GM23338 (cell line): ENCODE measurements around the gene UNC45B. TPM values are rescaled to one million over a fixed set of nuclear protein-coding genes. Genes with fewer than 3 reads are reported as not detected.

Experiments
- ETS1 ChIP-seq: IDR thresholded peaks from 2 replicates; pipeline ENCODE4 v1.6.1; 2016; ENCODE audit warnings: antibody characterized with exemption
- EZH2phosphoT487 ChIP-seq: fragments of 200-600 bp; sonication (generic); IDR thresholded peaks from one replicate; pipeline ENCODE4 v1.8.1; 2018; ENCODE audit warnings: antibody characterized with exemption; ENCODE audit not compliant: unreplicated experiment
- JUNB ChIP-seq: IDR thresholded peaks from one replicate; pipeline ENCODE4 v1.6.1; 2016; ENCODE audit warnings: antibody characterized with exemption; ENCODE audit not compliant: unreplicated experiment
- POLR2AphosphoS5 ChIP-seq: IDR thresholded peaks from 2 replicates; pipeline ENCODE4 v1.6.1; 2016; ENCODE audit warnings: antibody characterized with exemption, low read depth
- REST ChIP-seq: IDR thresholded peaks from one replicate; pipeline ENCODE4 v1.6.1; 2018; ENCODE audit warnings: antibody characterized with exemption; ENCODE audit not compliant: unreplicated experiment
- STAT1 ChIP-seq: IDR thresholded peaks from one replicate; pipeline ENCODE4 v1.6.1; 2016; ENCODE audit warnings: antibody characterized with exemption; ENCODE audit not compliant: unreplicated experiment
- ZNF114 ChIP-seq: fragments of 250-450 bp; sonication (Bioruptor Pico); IDR thresholded peaks from 2 replicates; pipeline ENCODE4 v1.5.0; 2020; ENCODE audit warnings: mild to moderate bottlenecking, moderate library complexity
- polyA plus RNA-seq: library from polyadenylated mRNA; unstranded; fragments of >200 nt; fragmentation: Nextera tagmentation; extraction: Ambion mirVana; gene quantifications from 2 replicates; pipeline ENCODE4 v1.2.1, GENCODE V29; 2016
- total RNA-seq: library from RNA; depleted of rRNA; stranded (reverse); fragments of >200 nt; shearing (Covaris generic); gene quantifications from 2 replicates; pipeline ENCODE4 v1.2.3, GENCODE V29; 2014
- TF ChIP-seq, protein P1 (sequence below): fragments of 250-450 bp; sonication (Bioruptor Pico); IDR thresholded peaks from 2 replicates; pipeline ENCODE4 v1.5.0; 2020; ENCODE audit warnings: mild to moderate bottlenecking, moderate library complexity
- TF ChIP-seq, protein P2 (sequence below), 2 experiments: fragments of 200-600 bp in 1 of 2; sonication (generic) in 1 of 2; conservative IDR thresholded peaks; 2 replicates each; pipeline versions ENCODE4 v1.5.1 to v1.6.1; 2016 to 2017; ENCODE audit warnings: antibody characterized with exemption in 2 of 2, low read depth in 2 of 2, mild to moderate bottlenecking in 2 of 2, moderate library complexity in 1 of 2

Gene UNC45B
- total and polyA plus RNA-seq, 2 experiments from 2014 or later, result 0.03 TPM; not detected in 1

- TF ChIP-seq, protein P1, sequence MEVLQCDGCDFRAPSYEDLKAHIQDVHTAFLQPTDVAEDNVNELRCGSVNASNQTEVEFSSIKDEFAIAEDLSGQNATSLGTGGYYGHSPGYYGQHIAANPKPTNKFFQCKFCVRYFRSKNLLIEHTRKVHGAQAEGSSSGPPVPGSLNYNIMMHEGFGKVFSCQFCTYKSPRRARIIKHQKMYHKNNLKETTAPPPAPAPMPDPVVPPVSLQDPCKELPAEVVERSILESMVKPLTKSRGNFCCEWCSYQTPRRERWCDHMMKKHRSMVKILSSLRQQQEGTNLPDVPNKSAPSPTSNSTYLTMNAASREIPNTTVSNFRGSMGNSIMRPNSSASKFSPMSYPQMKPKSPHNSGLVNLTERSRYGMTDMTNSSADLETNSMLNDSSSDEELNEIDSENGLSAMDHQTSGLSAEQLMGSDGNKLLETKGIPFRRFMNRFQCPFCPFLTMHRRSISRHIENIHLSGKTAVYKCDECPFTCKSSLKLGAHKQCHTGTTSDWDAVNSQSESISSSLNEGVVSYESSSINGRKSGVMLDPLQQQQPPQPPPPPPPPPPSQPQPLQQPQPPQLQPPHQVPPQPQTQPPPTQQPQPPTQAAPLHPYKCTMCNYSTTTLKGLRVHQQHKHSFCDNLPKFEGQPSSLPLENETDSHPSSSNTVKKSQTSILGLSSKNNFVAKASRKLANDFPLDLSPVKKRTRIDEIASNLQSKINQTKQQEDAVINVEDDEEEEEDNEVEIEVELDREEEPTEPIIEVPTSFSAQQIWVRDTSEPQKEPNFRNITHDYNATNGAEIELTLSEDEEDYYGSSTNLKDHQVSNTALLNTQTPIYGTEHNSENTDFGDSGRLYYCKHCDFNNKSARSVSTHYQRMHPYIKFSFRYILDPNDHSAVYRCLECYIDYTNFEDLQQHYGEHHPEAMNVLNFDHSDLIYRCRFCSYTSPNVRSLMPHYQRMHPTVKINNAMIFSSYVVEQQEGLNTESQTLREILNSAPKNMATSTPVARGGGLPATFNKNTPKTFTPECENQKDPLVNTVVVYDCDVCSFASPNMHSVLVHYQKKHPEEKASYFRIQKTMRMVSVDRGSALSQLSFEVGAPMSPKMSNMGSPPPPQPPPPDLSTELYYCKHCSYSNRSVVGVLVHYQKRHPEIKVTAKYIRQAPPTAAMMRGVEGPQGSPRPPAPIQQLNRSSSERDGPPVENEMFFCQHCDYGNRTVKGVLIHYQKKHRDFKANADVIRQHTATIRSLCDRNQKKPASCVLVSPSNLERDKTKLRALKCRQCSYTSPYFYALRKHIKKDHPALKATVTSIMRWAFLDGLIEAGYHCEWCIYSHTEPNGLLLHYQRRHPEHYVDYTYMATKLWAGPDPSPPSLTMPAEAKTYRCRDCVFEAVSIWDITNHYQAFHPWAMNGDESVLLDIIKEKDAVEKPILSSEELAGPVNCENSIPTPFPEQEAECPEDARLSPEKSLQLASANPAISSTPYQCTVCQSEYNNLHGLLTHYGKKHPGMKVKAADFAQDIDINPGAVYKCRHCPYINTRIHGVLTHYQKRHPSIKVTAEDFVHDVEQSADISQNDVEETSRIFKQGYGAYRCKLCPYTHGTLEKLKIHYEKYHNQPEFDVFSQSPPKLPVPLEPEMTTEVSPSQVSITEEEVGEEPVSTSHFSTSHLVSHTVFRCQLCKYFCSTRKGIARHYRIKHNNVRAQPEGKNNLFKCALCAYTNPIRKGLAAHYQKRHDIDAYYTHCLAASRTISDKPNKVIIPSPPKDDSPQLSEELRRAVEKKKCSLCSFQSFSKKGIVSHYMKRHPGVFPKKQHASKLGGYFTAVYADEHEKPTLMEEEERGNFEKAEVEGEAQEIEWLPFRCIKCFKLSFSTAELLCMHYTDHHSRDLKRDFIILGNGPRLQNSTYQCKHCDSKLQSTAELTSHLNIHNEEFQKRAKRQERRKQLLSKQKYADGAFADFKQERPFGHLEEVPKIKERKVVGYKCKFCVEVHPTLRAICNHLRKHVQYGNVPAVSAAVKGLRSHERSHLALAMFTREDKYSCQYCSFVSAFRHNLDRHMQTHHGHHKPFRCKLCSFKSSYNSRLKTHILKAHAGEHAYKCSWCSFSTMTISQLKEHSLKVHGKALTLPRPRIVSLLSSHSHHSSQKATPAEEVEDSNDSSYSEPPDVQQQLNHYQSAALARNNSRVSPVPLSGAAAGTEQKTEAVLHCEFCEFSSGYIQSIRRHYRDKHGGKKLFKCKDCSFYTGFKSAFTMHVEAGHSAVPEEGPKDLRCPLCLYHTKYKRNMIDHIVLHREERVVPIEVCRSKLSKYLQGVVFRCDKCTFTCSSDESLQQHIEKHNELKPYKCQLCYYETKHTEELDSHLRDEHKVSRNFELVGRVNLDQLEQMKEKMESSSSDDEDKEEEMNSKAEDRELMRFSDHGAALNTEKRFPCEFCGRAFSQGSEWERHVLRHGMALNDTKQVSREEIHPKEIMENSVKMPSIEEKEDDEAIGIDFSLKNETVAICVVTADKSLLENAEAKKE (CRISPR knock-in tag), result no peak
- TF ChIP-seq EZH2phosphoT487 (no peak), REST (no peak), ZNF114 (CRISPR knock-in tag) (no peak), JUNB (no peak), ETS1 (no peak), STAT1 (no peak), POLR2AphosphoS5 (no peak)
- TF ChIP-seq, protein P2, sequence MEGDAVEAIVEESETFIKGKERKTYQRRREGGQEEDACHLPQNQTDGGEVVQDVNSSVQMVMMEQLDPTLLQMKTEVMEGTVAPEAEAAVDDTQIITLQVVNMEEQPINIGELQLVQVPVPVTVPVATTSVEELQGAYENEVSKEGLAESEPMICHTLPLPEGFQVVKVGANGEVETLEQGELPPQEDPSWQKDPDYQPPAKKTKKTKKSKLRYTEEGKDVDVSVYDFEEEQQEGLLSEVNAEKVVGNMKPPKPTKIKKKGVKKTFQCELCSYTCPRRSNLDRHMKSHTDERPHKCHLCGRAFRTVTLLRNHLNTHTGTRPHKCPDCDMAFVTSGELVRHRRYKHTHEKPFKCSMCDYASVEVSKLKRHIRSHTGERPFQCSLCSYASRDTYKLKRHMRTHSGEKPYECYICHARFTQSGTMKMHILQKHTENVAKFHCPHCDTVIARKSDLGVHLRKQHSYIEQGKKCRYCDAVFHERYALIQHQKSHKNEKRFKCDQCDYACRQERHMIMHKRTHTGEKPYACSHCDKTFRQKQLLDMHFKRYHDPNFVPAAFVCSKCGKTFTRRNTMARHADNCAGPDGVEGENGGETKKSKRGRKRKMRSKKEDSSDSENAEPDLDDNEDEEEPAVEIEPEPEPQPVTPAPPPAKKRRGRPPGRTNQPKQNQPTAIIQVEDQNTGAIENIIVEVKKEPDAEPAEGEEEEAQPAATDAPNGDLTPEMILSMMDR (conservative IDR thresholded peaks at IDR 0.05; ENCODE audit: low read depth in 2 of 2), result no peak
Measured at GRCh38 chr17:35175638-35176415, 28.2 kb downstream of the UNC45B start (continued).
